WTC11 (cell line): Measurements from ENCODE around the gene PALB2. TPM values are rescaled to one million over a fixed set of nuclear protein-coding genes. Genes with fewer than 3 reads are reported as not detected.

ENCODE experiments used
- ATF6 ChIP-seq: sonication (generic); formaldehyde crosslinking; IDR thresholded peaks from 2 replicates; pipeline ENCODE4 v1.8.1; 2023; ENCODE audit warnings: mild to moderate bottlenecking, missing genetic modification reagents
- E2F1 ChIP-seq: sonication (generic); formaldehyde crosslinking; IDR thresholded peaks from 2 replicates; pipeline ENCODE4 v1.8.0; 2022; ENCODE audit warnings: mild to moderate bottlenecking, missing genetic modification reagents
- ELF4 ChIP-seq: sonication (generic); formaldehyde crosslinking; IDR thresholded peaks from 2 replicates; pipeline ENCODE4 v1.8.1; 2022; ENCODE audit warnings: low read depth, mild to moderate bottlenecking, moderate library complexity, missing genetic modification reagents
- FOXP1 ChIP-seq: sonication (generic); formaldehyde crosslinking; IDR thresholded peaks from 2 replicates; pipeline ENCODE4 v1.8.0; 2022; ENCODE audit warnings: missing genetic modification reagents, mild to moderate bottlenecking, moderate library complexity, borderline replicate concordance
- GABPB1 ChIP-seq: sonication (generic); formaldehyde crosslinking; IDR thresholded peaks from 2 replicates; pipeline ENCODE4 v1.8.1; 2023; ENCODE audit warnings: mild to moderate bottlenecking, missing genetic modification reagents
- GRHL2 ChIP-seq: fragments of 250-450 bp; sonication (Bioruptor Pico); IDR thresholded peaks from 2 replicates; pipeline ENCODE4 v1.8.0; 2022; ENCODE audit warnings: mild to moderate bottlenecking, moderate library complexity; ENCODE audit not compliant: insufficient replicate concordance, severe bottlenecking
- GTF2I ChIP-seq: fragments of 250-450 bp; sonication (Bioruptor Pico); conservative IDR thresholded peaks from 2 replicates; pipeline ENCODE4 v1.4.0; 2021; ENCODE audit warnings: mild to moderate bottlenecking
- HMGXB4 ChIP-seq: sonication (generic); formaldehyde crosslinking; IDR thresholded peaks from 2 replicates; pipeline ENCODE4 v1.8.1; 2023; ENCODE audit warnings: mild to moderate bottlenecking, moderate library complexity, missing genetic modification reagents
- MXD4 ChIP-seq: fragments of 250-450 bp; sonication (Bioruptor Pico); IDR thresholded peaks from 2 replicates; pipeline ENCODE4 v1.8.0; 2021; ENCODE audit warnings: mild to moderate bottlenecking, moderate library complexity, borderline replicate concordance
- MYBL2 ChIP-seq: sonication (generic); formaldehyde crosslinking; IDR thresholded peaks from 2 replicates; pipeline ENCODE4 v1.8.1; 2023; ENCODE audit warnings: mild to moderate bottlenecking, moderate library complexity, missing genetic modification reagents
- NR1H2 ChIP-seq: sonication (generic); formaldehyde crosslinking; IDR thresholded peaks from 2 replicates; pipeline ENCODE4 v1.9.0; 2021; ENCODE audit warnings: mild to moderate bottlenecking, moderate library complexity, missing genetic modification reagents
- NR3C1 ChIP-seq: sonication (generic); formaldehyde crosslinking; conservative IDR thresholded peaks from 2 replicates; pipeline ENCODE4 v1.8.1; 2023; ENCODE audit warnings: low read depth, mild to moderate bottlenecking, missing genetic modification reagents
- SOX15 ChIP-seq: fragments of 250-450 bp; sonication (Bioruptor Pico); IDR thresholded peaks from 2 replicates; pipeline ENCODE4 v1.9.0; 2021; ENCODE audit warnings: mild to moderate bottlenecking
- STAT6 ChIP-seq: sonication (generic); formaldehyde crosslinking; conservative IDR thresholded peaks from 2 replicates; pipeline ENCODE4 v1.8.1; 2023; ENCODE audit warnings: mild to moderate bottlenecking, low read depth, missing genetic modification reagents, moderate library complexity
- TEAD4 ChIP-seq: sonication (generic); formaldehyde crosslinking; IDR thresholded peaks from 2 replicates; pipeline ENCODE4 v1.8.0; 2022; ENCODE audit warnings: mild to moderate bottlenecking, missing genetic modification reagents
- ZNF423 ChIP-seq: fragments of 250-450 bp; sonication (Bioruptor Pico); IDR thresholded peaks from 2 replicates; pipeline ENCODE4 v2.1.2; 2022; ENCODE audit warnings: mild to moderate bottlenecking, moderate library complexity
- total RNA-seq: library from RNA; stranded (reverse); gene quantifications from 3 replicates; pipeline ENCODE4 v1.2.3, GENCODE V29; 2021
- TF ChIP-seq, protein P1 (sequence below): sonication (generic); formaldehyde crosslinking; IDR thresholded peaks from 2 replicates; pipeline ENCODE4 v1.8.1; 2023; ENCODE audit warnings: mild to moderate bottlenecking, missing genetic modification reagents
- TF ChIP-seq, protein P2 (sequence below): sonication (generic); formaldehyde crosslinking; IDR thresholded peaks from 2 replicates; pipeline ENCODE4 v1.8.1; 2022; ENCODE audit warnings: mild to moderate bottlenecking, missing genetic modification reagents, moderate library complexity, borderline replicate concordance
- TF ChIP-seq, protein P3 (sequence below): sonication (generic); formaldehyde crosslinking; IDR thresholded peaks from 2 replicates; pipeline ENCODE4 v1.8.1; 2022; ENCODE audit warnings: low read depth, missing genetic modification reagents, borderline replicate concordance
- TF ChIP-seq, protein P4 (sequence below): sonication (generic); formaldehyde crosslinking; IDR thresholded peaks from 2 replicates; pipeline ENCODE4 v1.8.1; 2023; ENCODE audit warnings: mild to moderate bottlenecking, missing genetic modification reagents, borderline replicate concordance
- TF ChIP-seq, protein P5 (sequence below): sonication (generic); formaldehyde crosslinking; IDR thresholded peaks from 2 replicates; pipeline ENCODE4 v1.8.1; 2023; ENCODE audit warnings: mild to moderate bottlenecking, missing genetic modification reagents, moderate library complexity

The PALB2 gene
- total RNA-seq, 1 experiment from 2014 or later: 32.1 TPM

DNA sequence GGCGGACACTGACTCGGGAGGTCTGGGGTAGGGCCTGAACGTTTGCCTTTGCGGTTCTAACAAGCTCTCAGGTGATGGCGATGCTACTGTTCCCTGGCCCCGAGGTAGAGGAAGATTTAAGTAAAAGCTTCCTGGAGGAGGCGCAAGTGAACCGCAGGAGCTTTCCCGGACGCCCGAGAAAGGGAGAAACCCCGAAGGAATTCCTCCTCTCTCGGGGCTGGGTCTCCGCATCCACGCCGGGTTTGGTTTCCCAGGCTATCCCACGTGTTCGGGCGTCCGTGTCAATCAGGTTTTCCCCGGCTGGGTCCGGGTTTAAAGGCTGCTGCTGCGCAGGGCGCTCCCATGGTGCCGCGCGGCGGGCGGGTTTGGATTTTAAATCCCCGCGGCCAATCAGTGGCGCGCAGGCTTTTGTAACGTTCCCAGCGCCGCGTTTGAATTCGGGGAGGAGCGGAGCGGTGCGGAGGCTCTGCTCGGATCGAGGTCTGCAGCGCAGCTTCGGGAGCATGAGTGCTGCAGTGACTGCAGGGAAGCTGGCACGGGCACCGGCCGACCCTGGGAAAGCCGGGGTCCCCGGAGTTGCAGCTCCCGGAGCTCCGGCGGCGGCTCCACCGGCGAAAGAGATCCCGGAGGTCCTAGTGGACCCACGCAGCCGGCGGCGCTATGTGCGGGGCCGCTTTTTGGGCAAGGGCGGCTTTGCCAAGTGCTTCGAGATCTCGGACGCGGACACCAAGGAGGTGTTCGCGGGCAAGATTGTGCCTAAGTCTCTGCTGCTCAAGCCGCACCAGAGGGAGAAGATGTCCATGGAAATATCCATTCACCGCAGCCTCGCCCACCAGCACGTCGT lies 37.5 kb upstream of the PALB2 start, which contains the start of gene PLK1 (continued):
- TF ChIP-seq, protein P1, sequence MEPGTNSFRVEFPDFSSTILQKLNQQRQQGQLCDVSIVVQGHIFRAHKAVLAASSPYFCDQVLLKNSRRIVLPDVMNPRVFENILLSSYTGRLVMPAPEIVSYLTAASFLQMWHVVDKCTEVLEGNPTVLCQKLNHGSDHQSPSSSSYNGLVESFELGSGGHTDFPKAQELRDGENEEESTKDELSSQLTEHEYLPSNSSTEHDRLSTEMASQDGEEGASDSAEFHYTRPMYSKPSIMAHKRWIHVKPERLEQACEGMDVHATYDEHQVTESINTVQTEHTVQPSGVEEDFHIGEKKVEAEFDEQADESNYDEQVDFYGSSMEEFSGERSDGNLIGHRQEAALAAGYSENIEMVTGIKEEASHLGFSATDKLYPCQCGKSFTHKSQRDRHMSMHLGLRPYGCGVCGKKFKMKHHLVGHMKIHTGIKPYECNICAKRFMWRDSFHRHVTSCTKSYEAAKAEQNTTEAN (CRISPR knock-in tag): no peak
- TF ChIP-seq, protein P2, sequence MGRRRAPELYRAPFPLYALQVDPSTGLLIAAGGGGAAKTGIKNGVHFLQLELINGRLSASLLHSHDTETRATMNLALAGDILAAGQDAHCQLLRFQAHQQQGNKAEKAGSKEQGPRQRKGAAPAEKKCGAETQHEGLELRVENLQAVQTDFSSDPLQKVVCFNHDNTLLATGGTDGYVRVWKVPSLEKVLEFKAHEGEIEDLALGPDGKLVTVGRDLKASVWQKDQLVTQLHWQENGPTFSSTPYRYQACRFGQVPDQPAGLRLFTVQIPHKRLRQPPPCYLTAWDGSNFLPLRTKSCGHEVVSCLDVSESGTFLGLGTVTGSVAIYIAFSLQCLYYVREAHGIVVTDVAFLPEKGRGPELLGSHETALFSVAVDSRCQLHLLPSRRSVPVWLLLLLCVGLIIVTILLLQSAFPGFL (CRISPR knock-in tag): peak; percentile 98; the same call in 1 of the 2 replicates
- TF ChIP-seq GTF2I (CRISPR knock-in tag) (no peak), FOXP1 (peak; percentile 81), MYBL2 (CRISPR knock-in tag) (peak; percentile 100), NR1H2 (CRISPR knock-in tag) (no peak), NR3C1 (0 out of 2 replicates have a peak, but pooled peaks have one; percentile 23), TEAD4 (CRISPR knock-in tag) (no peak), SOX15 (no peak), ATF6 (CRISPR knock-in tag) (no peak), GRHL2 (no peak), ZNF423 (CRISPR knock-in tag) (no peak), ELF4 (CRISPR knock-in tag) (peak; percentile 83), HMGXB4 (0 out of 2 replicates have a peak, but pooled peaks have one; percentile 49), STAT6 (CRISPR knock-in tag) (no peak), GABPB1 (CRISPR knock-in tag) (peak; percentile 99), MXD4 (CRISPR knock-in tag) (no peak), E2F1 (CRISPR knock-in tag) (peak; percentile 72)
- TF ChIP-seq, protein P3, sequence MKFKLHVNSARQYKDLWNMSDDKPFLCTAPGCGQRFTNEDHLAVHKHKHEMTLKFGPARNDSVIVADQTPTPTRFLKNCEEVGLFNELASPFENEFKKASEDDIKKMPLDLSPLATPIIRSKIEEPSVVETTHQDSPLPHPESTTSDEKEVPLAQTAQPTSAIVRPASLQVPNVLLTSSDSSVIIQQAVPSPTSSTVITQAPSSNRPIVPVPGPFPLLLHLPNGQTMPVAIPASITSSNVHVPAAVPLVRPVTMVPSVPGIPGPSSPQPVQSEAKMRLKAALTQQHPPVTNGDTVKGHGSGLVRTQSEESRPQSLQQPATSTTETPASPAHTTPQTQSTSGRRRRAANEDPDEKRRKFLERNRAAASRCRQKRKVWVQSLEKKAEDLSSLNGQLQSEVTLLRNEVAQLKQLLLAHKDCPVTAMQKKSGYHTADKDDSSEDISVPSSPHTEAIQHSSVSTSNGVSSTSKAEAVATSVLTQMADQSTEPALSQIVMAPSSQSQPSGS (CRISPR knock-in tag): no peak
- TF ChIP-seq, protein P4, sequence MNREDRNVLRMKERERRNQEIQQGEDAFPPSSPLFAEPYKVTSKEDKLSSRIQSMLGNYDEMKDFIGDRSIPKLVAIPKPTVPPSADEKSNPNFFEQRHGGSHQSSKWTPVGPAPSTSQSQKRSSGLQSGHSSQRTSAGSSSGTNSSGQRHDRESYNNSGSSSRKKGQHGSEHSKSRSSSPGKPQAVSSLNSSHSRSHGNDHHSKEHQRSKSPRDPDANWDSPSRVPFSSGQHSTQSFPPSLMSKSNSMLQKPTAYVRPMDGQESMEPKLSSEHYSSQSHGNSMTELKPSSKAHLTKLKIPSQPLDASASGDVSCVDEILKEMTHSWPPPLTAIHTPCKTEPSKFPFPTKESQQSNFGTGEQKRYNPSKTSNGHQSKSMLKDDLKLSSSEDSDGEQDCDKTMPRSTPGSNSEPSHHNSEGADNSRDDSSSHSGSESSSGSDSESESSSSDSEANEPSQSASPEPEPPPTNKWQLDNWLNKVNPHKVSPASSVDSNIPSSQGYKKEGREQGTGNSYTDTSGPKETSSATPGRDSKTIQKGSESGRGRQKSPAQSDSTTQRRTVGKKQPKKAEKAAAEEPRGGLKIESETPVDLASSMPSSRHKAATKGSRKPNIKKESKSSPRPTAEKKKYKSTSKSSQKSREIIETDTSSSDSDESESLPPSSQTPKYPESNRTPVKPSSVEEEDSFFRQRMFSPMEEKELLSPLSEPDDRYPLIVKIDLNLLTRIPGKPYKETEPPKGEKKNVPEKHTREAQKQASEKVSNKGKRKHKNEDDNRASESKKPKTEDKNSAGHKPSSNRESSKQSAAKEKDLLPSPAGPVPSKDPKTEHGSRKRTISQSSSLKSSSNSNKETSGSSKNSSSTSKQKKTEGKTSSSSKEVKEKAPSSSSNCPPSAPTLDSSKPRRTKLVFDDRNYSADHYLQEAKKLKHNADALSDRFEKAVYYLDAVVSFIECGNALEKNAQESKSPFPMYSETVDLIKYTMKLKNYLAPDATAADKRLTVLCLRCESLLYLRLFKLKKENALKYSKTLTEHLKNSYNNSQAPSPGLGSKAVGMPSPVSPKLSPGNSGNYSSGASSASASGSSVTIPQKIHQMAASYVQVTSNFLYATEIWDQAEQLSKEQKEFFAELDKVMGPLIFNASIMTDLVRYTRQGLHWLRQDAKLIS: no peak
- TF ChIP-seq, protein P5, sequence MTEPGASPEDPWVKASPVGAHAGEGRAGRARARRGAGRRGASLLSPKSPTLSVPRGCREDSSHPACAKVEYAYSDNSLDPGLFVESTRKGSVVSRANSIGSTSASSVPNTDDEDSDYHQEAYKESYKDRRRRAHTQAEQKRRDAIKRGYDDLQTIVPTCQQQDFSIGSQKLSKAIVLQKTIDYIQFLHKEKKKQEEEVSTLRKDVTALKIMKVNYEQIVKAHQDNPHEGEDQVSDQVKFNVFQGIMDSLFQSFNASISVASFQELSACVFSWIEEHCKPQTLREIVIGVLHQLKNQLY (CRISPR knock-in tag): no peak
